SKM-1 treated with dmso at 0.1 percent for 144 hours (cell line): ENCODE data around the gene KCNJ12.
"Not testable (repeated sequence)": the region's sequence is repeated elsewhere in the genome, so short reads cannot be mapped to it uniquely, and the experiment has no call there.

Experiments used
- DNase-seq: peaks from one replicate; lab custom pipeline; 2025; ENCODE audit not compliant: unreplicated experiment; lab: John Stamatoyannopoulos, UW

KCNJ12 gene

DNA sequence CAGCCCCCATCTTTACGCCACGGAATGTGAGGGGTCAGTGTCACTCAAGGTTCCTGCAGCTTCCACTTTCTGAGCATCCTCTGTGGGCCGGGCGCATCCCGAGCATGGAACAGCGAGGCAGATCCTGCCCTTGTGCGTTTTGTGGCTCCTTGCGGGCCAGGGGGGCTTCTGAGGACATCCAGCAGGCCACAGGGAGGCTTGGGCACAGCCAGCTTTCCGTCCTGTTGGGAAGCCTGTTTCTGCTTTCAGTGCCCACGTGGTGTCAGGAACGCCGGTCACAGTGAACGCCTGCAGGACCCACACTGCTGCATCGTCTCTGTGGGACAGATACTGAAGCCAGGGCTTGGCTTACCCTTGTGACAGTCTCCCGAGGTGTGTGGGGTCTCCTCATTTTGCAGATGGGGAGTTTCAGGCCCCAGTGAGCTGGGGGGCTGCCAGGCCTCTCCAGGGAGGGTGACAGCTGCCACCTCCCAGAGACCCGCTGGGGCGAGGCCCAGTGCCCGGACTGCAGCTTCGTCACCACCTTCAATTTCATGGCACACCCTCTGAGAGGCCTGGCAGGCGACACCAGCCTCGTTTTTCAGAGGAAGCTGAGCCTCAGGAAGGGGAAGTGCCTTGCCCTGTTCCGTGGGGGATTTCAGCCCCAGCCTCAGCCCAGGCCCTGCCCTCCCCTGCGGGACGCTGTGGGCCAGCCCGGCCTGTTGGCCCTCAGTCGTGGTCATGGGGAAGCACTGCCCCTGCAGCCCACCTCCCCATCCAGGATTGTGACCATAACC is 29.0 kb downstream of the KCNJ12 start:
- not testable (repeated sequence) for DNase-seq

DNA sequence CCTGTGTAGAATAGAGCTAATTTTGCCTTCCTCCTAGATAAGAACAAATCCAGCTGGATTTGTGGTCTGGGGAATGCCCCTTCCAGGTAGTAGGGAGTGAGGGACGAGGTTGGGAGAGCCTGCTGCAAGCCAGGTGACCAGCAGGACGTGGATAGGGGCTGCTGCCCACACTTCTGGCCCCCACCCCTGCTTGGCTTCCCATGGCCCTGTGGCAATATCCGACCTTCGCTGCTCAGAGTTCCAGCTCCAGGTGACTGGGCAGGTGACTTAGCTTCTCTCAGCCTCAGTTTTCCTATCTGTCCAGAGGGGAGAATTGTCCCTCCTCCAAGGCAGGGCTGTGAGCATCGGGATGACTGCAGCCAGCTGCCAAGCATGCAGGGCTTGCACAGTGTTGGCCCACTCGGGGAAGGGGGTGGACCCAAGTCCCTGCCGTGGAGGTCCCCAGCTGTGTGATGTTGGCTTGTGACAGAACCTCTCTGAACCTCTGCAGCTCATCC is 29.8 kb downstream of the KCNJ12 start:
- not testable (repeated sequence) for DNase-seq

- DNase-seq: not testable (repeated sequence)
These were observed 30.7 kb downstream of the KCNJ12 start for GRCh38 chr17:21406616-21407404.

DNA sequence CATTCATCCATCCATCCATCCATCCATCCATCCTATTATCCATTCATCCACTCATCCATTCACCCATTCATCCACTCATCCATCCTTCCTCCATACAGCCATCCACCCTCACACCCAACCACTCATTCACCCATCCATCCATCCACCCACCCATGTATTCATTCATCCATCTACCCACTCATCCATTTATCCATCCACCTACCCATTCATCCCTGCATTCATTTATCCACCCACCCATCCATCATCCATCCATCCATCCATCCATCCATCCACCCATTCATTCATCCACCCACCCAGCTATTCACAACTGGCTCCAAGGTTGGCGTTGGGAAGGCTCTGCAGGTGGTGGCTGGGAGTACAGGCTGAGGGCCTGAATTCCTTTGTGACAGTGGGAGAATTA is 31.6 kb downstream of the KCNJ12 start:
- not testable (repeated sequence) for DNase-seq

DNA sequence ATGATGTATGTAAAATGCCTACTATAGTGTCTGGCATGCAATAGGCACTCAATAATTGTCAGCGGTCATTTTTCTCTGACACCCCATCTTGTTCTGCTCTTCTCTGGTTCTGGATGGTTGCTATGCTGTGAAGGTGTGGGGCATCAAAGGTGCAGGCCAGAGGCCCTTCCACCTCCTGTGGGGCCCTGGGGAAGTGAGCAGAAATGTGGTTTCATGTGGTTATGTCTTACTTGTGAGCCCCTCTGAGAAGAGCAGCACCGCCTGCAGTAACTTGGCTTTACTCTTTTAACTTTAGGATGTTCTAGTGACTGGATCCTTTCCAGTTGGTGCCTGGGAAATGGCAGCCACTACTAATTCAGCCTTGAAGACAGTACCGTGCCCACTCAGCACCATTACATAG is 32.1 kb downstream of the KCNJ12 start:
- DNase-seq: not testable (repeated sequence)

DNA sequence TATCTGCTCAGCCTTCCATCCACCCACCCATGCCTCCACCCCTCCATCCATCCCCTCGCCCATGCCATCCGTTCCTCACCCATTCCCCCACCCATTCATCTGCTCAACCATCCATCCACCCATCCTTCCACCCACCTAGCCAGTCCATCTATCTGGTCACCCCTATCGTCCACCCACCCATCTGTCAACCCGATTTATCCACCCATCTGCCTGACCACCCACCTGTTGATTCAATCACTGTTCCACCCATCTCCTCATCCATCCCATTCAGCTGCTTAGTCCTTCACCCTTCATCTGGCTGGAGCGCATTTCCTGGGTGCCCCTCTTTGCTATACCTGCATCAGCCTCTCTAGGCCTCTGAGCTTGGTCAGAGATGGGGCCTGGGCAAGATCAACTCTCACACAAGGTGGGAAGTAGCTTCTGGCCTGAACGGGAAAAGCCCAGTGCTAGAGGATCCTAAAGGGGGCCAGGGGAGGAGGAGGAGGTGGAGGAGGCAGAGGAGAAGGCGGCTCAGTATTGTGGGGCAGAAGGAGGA is 32.7 kb downstream of the KCNJ12 start:
- not testable (repeated sequence) for DNase-seq

GRCh38 chr17:21409388-21409787 is 33.2 kb downstream of the KCNJ12 start:
- not testable (repeated sequence) for DNase-seq

DNA sequence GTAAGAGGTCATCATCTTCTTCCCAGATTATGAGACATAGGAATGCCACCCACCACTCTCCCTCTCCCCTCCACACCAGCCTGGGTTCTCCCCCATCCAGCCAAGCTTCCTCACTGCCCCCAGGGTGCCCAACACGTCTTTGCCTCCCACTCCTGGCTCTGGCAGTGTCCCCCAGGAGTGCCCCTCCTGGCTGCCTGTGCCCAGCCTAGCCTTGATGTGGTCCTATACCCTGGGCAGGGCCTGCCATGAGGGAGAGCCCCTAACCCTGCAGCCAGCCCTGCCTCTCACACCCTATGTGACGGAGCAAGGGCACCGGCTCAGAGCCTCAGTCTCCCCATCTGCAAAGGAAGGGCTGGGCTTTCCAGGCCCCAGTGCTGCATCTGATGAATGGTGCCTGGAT is 33.8 kb downstream of the KCNJ12 start:
- DNase-seq: not testable (repeated sequence)

- DNase-seq: not testable (repeated sequence)
These were observed 34.2 kb downstream of the KCNJ12 start for GRCh38 chr17:21410371-21410770.

GRCh38 chr17:21410906-21411678 is 34.9 kb downstream of the KCNJ12 start:
- not testable (repeated sequence) for DNase-seq

GRCh38 chr17:21411679-21412205 is 35.6 kb downstream of the KCNJ12 start:
- DNase-seq: not testable (repeated sequence)

GRCh38 chr17:21412207-21412681 is 36.1 kb downstream of the KCNJ12 start:
- not testable (repeated sequence) for DNase-seq

DNA sequence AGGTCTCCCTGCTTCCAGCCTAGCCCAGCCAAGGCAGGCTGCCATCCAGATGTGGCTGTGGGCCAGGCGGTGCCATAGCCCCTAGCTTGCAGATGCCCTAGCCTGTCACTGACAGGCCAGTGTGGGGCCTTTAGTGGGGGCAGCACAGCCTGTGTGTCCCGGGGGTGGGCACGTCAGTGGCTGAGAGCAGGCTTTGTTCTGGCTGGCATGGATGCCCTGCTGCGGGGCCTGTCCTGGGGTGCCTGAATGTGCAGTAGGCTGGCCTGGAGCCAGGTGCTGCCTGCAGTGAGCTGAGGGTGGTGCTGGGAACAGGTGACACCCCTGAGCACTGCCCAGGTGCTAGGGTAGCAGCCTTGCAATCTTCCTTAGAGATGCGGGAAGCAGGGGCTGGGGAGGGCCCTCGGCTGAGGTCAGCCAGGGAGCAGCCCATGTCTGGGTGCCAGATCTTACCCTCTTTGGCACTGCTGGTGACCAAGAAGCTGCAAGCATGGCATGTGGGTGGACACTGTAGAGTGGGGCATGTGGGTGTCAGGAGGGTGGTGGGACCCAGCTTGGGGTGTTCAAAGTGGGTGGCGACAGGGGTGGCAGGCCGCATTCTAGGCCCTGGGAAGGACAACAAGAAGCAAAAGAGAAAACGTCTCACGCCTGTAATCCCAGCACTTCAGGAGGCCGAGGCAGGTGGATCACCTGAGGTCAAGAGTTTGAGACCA is 37.6 kb downstream of the KCNJ12 start:
- not testable (repeated sequence) for DNase-seq

DNA sequence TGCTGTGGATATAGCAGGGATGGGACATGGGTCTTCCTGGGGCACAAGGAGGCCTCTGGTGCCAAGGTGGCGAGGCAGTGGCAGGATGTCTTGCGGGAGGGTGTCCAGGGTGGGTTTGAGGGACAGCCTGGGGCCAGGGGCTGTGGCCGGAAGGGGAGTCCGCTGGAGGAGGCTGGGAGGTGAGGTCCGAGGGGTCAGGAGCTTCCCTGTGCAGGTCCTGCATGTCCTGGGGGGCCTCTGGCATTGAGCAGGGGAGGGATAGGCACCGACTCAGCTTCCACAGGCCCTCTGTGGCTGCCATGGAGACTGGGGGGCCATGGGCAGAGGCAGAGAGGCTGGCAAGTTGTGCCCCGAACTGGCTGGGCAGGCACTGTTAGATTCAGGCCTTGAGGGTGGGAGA is 38.5 kb downstream of the KCNJ12 start:
- not testable (repeated sequence) for DNase-seq

DNA sequence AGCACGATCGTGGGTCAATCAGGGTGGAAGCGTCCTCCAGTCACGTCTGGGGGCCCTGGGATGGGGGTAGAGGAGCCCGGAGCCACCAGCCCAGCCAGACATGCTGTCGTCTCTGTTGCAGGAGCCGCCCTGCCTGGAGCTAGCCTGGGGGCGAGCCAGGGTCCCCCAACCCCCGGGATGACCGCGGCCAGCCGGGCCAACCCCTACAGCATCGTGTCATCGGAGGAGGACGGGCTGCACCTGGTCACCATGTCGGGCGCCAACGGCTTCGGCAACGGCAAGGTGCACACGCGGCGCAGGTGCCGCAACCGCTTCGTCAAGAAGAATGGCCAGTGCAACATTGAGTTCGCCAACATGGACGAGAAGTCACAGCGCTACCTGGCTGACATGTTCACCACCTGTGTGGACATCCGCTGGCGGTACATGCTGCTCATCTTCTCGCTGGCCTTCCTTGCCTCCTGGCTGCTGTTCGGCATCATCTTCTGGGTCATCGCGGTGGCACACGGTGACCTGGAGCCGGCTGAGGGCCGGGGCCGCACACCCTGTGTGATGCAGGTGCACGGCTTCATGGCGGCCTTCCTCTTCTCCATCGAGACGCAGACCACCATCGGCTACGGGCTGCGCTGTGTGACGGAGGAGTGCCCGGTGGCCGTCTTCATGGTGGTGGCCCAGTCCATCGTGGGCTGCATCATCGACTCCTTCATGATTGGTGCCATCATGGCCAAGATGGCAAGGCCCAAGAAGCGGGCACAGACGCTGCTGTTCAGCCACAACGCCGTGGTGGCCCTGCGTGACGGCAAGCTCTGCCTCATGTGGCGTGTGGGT is 39.2 kb downstream of the KCNJ12 start:
- not testable (repeated sequence) for DNase-seq

DNA sequence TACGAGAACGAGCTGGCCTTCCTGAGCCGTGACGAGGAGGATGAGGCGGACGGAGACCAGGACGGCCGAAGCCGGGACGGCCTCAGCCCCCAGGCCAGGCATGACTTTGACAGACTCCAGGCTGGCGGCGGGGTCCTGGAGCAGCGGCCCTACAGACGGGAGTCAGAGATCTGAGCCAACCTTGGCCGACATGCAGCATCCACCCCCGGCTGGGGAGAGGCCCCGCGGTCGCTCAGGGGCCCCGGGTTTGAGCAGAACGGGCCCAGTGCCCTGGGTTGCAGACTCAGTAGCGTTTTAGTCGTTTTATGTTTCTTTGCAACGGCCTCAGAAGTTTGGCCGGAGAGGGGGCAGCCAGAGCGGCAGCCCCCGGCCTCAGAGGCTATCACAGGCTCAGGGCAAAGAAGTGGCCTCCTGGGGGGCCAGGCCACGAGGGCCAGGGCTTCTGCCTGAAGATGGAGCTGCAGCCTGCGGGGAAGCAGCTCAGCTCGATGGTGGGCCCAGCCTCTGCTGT is 40.4 kb downstream of the KCNJ12 start:
- not testable (repeated sequence) for DNase-seq

- DNase-seq: not testable (repeated sequence)
These were observed 41.2 kb downstream of the KCNJ12 start for GRCh38 chr17:21417349-21417748.

DNA sequence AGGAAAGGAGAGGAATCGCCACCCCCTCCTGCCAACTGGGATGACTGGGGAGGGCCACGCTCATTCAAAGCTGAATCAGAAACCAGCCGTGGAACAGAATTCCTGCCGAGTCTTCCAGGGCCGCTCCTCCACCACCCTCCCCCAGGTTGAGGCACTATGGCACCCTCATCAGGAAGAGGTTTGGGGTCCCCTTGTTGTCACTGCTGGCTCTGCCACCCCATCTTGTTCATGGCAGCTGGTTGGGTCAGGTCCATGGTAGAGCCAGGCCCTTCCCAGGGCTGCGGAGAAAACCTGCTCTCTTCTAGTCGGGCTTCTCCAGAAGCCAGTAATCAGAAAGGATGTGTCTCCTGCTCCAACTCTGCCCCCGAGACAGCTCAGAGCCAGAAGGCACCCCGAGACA is 41.8 kb downstream of the KCNJ12 start:
- no peak for DNase-seq
